CD4-positive, alpha-beta T cell treated with Interleukin-12 subunit alpha and Interleukin-12 subunit beta, for 1 hour (primary cell): ENCODE results near the gene NTNG2.

Experiments
- DNase-seq: peaks from one replicate; pipeline ENCODE4 v3.0.0-alpha.2; 2020

Gene NTNG2

DNA sequence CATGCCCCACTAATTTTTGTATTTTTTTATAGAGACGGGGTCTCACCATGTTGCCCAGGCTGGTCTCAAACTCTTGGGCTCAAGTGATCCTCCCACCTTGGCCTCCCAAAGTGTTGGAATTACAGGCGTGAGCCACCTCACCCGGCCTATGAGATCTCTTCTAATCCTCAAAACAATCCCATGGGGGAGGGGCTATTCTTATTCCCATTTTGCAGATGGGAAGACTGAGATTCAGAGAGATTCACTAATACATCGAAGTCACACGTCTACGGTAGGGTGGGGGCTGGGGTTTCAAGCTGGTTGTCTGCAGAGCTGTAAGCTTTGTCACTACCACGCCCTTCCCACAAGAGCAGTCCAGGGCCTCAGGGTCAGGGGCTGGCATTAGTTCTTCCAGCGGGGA lies 14.0 kb upstream of the NTNG2 start:
- no peak for DNase-seq

DNA sequence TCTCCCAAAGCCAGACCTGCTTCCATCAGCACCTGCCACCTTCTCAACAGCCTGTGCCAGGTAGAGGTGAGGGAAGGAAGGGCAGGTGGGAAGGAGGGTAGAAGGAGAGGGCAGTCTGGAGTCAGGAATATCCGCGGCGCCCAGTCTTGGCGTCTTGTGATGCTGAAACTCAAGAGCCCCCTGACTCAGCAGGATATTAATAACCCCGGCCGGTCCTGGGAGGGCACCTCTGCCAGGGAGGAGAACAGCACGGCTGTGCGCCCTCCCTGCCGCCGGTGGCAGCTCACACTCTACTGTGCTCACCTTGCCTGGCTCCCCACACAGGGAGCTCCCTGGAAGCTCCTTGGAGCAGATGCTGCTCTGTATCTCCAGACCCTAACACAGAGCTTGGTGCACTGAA lies 11.6 kb upstream of the NTNG2 start:
- no peak for DNase-seq

DNA sequence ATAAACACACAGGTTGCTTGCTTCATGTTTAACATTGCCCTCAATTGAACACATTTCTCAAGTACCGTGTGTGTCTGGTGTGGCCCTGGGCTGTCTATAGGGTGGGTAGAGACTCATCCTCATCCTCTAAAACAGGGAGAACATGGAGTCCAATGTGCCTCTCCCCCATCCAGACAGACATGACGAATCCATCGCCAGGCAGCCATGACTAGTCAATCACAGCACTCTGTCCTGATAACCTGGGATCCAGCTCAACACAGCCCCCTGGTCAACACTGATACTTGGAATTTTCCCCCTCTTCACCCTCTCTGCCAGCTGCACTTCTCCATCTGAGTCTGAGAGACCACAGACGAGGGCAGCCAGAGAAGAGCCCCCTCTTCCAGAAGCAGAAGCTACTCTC lies 10.7 kb upstream of the NTNG2 start:
- no peak for DNase-seq

DNA sequence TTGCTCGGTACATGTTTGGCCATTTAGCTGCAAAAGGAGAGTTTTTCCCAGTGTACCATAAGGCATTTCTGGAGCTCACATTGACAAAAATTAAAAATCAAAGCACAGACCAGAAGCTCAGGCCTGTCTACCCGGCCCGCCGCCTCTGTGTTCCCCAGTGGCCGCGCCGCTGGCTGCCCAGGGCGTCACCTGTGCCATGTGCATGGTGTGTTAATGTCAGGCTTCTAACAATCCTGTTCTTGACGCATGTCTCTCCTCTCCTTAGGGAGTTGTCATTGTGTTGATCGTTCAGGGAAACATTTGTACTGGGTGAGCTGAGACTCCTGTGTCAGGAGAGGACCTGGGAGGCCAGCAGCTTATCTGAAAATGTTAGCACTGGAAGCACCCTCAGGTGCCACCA lies 9.6 kb upstream of the NTNG2 start:
- DNase-seq: no peak

GRCh38 chr9:132154863-132155567 lies 6.8 kb upstream of the NTNG2 start:
- no peak for DNase-seq

DNA sequence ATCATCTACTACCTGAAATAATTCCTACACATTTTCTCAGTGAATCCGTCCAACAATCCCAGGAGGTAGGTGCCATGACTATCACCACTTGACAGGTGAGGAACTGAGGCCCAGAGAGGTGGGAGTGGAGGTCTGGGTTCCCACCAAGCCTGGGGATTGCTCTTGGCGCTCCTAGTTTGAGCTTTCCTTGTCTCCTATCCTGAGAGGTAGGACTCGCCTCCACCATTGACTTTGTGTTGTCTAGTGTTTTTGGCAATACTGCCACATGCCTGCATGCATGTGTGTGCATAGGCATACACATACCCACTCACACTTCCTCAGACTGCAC lies 6.3 kb upstream of the NTNG2 start:
- no peak for DNase-seq

GRCh38 chr9:132156262-132156661 lies 5.6 kb upstream of the NTNG2 start:
- DNase-seq: no peak

- no peak for DNase-seq
These were observed 4.3 kb upstream of the NTNG2 start for GRCh38 chr9:132157347-132158116.

DNA sequence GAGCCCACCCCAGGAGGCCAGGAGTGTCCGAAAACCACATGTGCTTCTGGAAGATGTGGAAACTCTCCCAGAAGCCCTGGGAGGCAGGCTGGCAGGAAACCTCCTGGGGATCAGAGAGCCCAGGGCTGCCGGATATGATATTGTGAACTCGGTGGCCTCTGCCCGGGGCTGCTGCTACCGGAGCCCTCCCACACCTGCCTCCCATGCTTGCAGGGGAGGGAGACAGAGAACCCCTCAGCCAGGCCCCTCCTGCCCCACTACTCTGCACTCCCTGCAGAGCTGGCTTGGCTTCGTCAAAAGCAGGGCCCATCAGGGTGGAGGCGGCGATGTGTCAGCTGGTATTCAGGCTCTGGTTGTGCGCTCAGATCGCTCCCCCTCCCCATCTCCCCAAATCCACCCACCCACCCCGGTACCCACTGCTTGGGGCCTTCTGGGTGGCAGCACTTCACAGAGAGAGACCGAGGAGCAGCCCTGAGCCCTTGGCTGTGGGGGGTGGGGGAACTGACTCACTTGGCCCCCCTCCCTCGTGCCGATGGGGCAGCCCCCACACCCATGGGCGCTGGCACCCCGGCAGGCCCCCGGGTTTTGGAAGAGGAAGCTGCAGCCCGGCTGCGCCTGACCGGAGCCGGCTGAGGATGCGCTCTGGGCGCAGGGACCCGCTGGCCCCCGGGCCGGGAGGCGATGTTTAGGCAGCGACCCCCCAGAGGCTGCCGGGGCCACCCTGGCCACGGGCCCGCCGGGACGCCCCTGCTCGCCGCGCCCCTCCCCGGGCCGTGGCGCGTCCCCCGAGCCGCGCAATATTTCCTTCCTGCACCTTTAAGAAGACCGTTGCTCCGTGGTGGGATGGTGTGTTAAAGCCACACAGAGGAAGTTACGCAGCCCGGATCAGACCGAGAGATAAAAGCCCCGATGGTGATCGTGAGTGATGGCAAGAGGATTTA lies 786 bp upstream of the NTNG2 start:
- peak; percentile 71 for DNase-seq

DNA sequence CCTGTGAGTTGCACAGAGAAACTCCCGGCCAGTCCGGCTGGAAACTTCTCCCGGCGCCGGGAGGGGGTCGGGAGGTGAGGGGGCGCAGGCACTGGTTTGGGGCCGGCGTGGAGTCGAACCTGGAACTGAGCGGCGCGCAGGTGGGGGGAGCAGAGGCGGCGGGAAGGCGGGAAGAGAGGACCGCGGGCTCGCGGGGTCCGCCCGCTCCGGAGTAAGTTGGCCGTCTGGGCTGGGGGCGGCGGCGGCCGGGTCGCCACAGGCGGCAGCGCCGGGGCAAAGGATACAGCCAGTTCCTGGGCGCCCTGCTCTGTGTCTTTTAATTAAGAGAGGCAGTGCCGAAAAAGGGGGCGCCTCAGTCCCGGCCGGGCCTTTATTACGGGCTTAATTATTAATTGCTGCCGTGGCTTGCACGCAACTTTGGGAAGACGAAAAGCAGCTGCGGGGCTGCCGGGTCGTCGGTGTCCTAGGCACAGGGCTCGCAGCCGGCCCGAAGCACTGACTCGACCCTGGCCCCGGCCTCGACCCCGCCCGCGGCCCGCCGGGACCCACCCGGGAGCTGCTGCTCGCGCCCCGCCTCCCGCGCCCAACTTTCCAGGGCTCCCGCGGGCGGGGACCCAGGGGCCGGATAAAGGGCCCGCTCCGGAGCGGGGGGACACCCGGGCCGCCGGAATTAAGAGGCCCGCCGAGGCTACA lies 1.1 kb downstream of the NTNG2 start:
- DNase-seq: peak; percentile 2

GRCh38 chr9:132163457-132163875 lies 1.6 kb downstream of the NTNG2 start:
- no peak for DNase-seq

- no peak for DNase-seq
These were observed 2.2 kb downstream of the NTNG2 start for GRCh38 chr9:132163876-132164603.

- DNase-seq: no peak
These were observed 2.9 kb downstream of the NTNG2 start for GRCh38 chr9:132164604-132165362.

DNA sequence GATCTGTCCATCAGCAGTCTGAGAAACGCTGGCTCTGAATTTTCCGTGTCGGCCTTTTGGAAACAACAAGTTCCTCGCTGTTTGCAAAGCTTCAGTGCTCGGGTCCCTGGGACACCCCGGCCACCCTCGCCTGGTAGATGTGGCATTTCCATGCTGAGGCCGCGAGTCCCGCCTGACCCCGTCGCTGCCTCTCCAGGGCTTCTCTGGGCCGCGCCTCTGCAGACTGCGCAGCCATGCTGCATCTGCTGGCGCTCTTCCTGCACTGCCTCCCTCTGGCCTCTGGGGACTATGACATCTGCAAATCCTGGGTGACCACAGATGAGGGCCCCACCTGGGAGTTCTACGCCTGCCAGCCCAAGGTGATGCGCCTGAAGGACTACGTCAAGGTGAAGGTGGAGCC lies 4.7 kb downstream of the NTNG2 start:
- peak; percentile 18 for DNase-seq

- no peak for DNase-seq
These were observed 5.3 kb downstream of the NTNG2 start for GRCh38 chr9:132167192-132167591.

DNA sequence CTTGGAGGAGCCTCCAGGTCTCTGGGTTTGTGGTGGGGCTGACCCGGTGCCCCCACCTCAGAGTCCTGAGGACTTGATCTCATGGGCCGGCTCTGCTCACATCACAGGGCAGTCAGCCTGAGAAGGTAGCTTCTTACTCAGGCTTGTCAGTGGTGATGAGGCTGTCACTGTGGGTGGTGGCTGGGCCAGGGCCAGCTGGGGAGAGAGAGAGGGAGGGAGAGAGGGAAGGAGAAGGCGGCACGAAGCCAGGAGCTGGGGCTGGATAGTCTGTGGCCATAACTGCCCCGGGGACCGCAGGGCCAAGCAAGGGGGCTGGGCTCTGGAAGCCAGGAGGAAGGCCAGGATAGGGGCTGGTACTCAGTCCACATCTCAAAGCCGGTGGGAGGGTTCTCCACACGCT lies 6.5 kb downstream of the NTNG2 start:
- no peak for DNase-seq

- DNase-seq: no peak
These were observed 7.0 kb downstream of the NTNG2 start for GRCh38 chr9:132168851-132169250.

- peak; percentile 57 for DNase-seq
These were observed 8.0 kb downstream of the NTNG2 start for GRCh38 chr9:132169672-132170392.

DNA sequence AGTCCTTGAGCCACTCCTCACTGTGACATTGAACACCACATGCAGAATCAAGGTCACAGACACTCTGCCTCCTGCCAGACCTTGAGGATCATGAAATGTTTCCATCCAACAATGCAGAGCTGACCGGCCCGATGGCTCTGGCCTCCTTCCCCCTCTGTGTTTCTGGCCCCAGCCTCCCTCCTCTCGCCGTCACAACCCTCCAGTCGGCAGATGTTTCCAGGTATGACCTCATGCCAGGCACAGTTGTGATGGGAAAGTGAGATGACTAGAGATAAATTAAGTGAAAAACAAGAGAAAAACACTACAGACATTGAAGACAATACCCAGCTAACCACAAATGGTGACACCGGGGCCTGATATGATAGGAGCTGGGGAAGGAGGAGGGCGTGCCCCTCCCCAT lies 9.8 kb downstream of the NTNG2 start:
- DNase-seq: no peak

DNA sequence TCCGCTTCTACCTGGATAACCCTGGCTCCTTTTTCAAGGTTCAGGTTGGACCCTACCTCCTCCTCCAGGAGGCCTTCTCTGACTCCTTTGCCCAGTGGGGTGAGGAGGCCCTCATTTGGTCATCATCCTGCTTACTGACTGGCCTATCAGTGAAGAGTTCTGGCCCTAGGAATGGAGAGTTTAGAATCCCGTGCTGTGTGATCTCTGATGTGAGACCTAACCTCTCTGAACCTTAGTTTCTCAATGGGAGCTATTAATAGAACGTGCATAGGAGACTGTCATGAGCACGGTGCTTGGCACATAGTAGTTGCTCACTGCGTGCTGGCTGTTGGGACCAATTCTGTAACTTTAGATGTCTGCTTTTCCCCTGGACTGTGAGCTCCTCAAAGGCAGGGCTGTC lies 10.3 kb downstream of the NTNG2 start:
- DNase-seq: no peak

DNA sequence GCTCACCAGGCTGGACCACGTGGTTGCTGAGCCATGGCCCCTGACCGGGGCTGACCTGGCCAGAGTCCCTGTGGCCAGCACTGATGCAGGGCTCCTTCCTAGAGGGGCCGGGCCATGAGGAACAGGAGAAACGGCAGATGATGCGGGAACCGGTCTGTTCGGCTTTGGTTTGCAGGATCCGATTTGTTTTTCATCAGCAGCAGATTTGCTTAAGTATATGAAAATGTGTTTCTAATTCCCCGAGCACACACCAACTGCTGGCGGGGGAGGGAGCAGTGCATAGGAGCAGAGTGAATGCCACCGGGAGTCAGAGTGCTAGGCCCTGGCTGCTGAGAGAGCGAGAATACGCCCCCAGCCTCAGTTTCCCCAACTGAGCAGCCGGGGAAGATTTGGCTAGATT lies 13.6 kb downstream of the NTNG2 start:
- no peak for DNase-seq
